ENCODE measurements around the gene ZC3H18.

Gene ZC3H18

GRCh38 chr16:88569985-88570690, at the start of gene ZC3H18:
Gene ZC3H18 (plus strand): TSS chr16:88570403. CDS start chr16:88577124, 6,721 bp downstream.
- H3K4me1 ChIP-seq (ENCODE audit: low read length): peaks cover 9% of the 10 kb centered on the region; the same call in 1 of the 2 replicates
- H4K20me1 ChIP-seq (ENCODE audit: insufficient read depth, low read length): no peaks in the 10 kb centered on the region
- H3K4me3 ChIP-seq (ENCODE audit: low read length): peak within 1 kb of the TSS; percentile 74
- peaks cover 40% of the 10 kb centered on the region for H3K79me2 ChIP-seq (ENCODE audit: low read length)
- no peaks in the 10 kb centered on the region for H3K9me2 ChIP-seq (replicated peaks; ENCODE audit: insufficient read depth, low read length)
- H3K9me3 ChIP-seq (replicated peaks; ENCODE audit: insufficient read depth, low read length): no peaks in the 10 kb centered on the region
- H2AFZ ChIP-seq (ENCODE audit: low read length): peak within 1 kb of the TSS; percentile 54
- H3K36me3 ChIP-seq (replicated peaks; ENCODE audit: insufficient read depth, low read length): no peaks in the 10 kb centered on the region
- peak within 1 kb of the TSS; percentile 87 for H3K4me2 ChIP-seq (ENCODE audit: low read depth, low read length)
- H3K27me3 ChIP-seq (replicated peaks; ENCODE audit: insufficient read depth, low read length): no peaks in the 10 kb centered on the region
- no peaks in the 10 kb centered on the region for H3F3A ChIP-seq (ENCODE audit: insufficient read depth, low read length)
- H3K9ac ChIP-seq (ENCODE audit: low read length): peak within 1 kb of the TSS; percentile 64
- no peak within 1 kb of the TSS for H3K27ac ChIP-seq (ENCODE audit: low read length)
- TF ChIP-seq EZH2phosphoT487 (IDR thresholded peaks at IDR 0.05; ENCODE audit: low read length) (no peak), EZH2 (optimal IDR thresholded peaks at IDR 0.05; ENCODE audit: low read depth, low read length) (no peak), CTCF (IDR thresholded peaks at IDR 0.05; ENCODE audit: low read length) (no peak)
- peak; percentile 90 for DNase-seq

- no peak overlapping the region for H2AFZ ChIP-seq (ENCODE audit: low read length)
- no peaks in the 10 kb centered on the region for H3K9me2 ChIP-seq (replicated peaks; ENCODE audit: insufficient read depth, low read length)
- H3F3A ChIP-seq (ENCODE audit: insufficient read depth, low read length): no peaks in the 10 kb centered on the region
- no peaks in the 10 kb centered on the region for H3K36me3 ChIP-seq (replicated peaks; ENCODE audit: insufficient read depth, low read length)
- H3K27me3 ChIP-seq (replicated peaks; ENCODE audit: insufficient read depth, low read length): no peaks in the 10 kb centered on the region
- no peak overlapping the region for H3K27ac ChIP-seq (ENCODE audit: low read length)
- H3K4me2 ChIP-seq (ENCODE audit: low read depth, low read length): no peak overlapping the region
- H3K4me3 ChIP-seq (ENCODE audit: low read length): no peak overlapping the region
- DNase-seq: no peak
- no peaks in the 10 kb centered on the region for H3K4me1 ChIP-seq (ENCODE audit: low read length)
- H4K20me1 ChIP-seq (ENCODE audit: insufficient read depth, low read length): no peaks in the 10 kb centered on the region
- H3K9me3 ChIP-seq (replicated peaks; ENCODE audit: insufficient read depth, low read length): no peaks in the 10 kb centered on the region
- no peaks in the 10 kb centered on the region for H3K79me2 ChIP-seq (ENCODE audit: low read length)
- no peak overlapping the region for H3K9ac ChIP-seq (ENCODE audit: low read length)
- no peak for TF ChIP-seq CTCF (IDR thresholded peaks at IDR 0.05; ENCODE audit: low read length)
- TF ChIP-seq EZH2phosphoT487 (IDR thresholded peaks at IDR 0.05; ENCODE audit: low read length): no peak
- no peak for TF ChIP-seq EZH2 (optimal IDR thresholded peaks at IDR 0.05; ENCODE audit: low read depth, low read length)
Observed at GRCh38 chr16:88521674-88522073, 48.5 kb upstream of the ZC3H18 start.

GRCh38 chr16:88522276-88522949, 47.8 kb upstream of the ZC3H18 start:
- no peaks in the 10 kb centered on the region for H3K79me2 ChIP-seq (ENCODE audit: low read length)
- no peaks in the 10 kb centered on the region for H3K9me2 ChIP-seq (replicated peaks; ENCODE audit: insufficient read depth, low read length)
- H3K4me3 ChIP-seq (ENCODE audit: low read length): no peak overlapping the region
- TF ChIP-seq CTCF (IDR thresholded peaks at IDR 0.05; ENCODE audit: low read length) (no peak), EZH2 (optimal IDR thresholded peaks at IDR 0.05; ENCODE audit: low read depth, low read length) (no peak), EZH2phosphoT487 (IDR thresholded peaks at IDR 0.05; ENCODE audit: low read length) (no peak)
- H3K9ac ChIP-seq (ENCODE audit: low read length): no peak overlapping the region
- no peaks in the 10 kb centered on the region for H3K27me3 ChIP-seq (replicated peaks; ENCODE audit: insufficient read depth, low read length)
- no peak overlapping the region for H2AFZ ChIP-seq (ENCODE audit: low read length)
- no peaks in the 10 kb centered on the region for H3K36me3 ChIP-seq (replicated peaks; ENCODE audit: insufficient read depth, low read length)
- H3F3A ChIP-seq (ENCODE audit: insufficient read depth, low read length): no peaks in the 10 kb centered on the region
- DNase-seq: no peak
- H3K4me2 ChIP-seq (ENCODE audit: low read depth, low read length): no peak overlapping the region
- H3K9me3 ChIP-seq (replicated peaks; ENCODE audit: insufficient read depth, low read length): no peaks in the 10 kb centered on the region
- H3K27ac ChIP-seq (ENCODE audit: low read length): no peak overlapping the region
- H3K4me1 ChIP-seq (ENCODE audit: low read length): no peaks in the 10 kb centered on the region
- H4K20me1 ChIP-seq (ENCODE audit: insufficient read depth, low read length): no peaks in the 10 kb centered on the region

Measured in MM.1S (cell line).